SK-N-SH treated with all-trans-retinoic acid at 6 μM for 48 hours (cell line): ENCODE results near the gene SAPCD1.
"Not testable (repeated sequence)": the region's sequence is repeated elsewhere in the genome, so short reads cannot be mapped to it uniquely, and the experiment has no call there.

ENCODE experiments used
- ATAC-seq: fragments of 200-7000 bp; cut with Tn5 transposase; 3 replicates; pipeline ENCODE4 v1.9.1; 2020; ENCODE audit warnings: mild to moderate bottlenecking, moderate library complexity
- ARNTL ChIP-seq: fragments of 450-650 bp; formaldehyde crosslinking; IDR thresholded peaks from 2 replicates; pipeline ENCODE4 v1.5.0; 2020; ENCODE audit warnings: low read depth, mild to moderate bottlenecking, moderate library complexity, borderline replicate concordance
- BACH2 ChIP-seq: fragments of 250-450 bp; sonication (Bioruptor Pico); IDR thresholded peaks from 2 replicates; pipeline ENCODE4 v1.9.0; 2021; ENCODE audit warnings: mild to moderate bottlenecking, borderline replicate concordance
- CREB5 ChIP-seq: fragments of 250-450 bp; sonication (Bioruptor Pico); IDR thresholded peaks from 2 replicates; pipeline ENCODE4 v1.5.1; 2020; ENCODE audit warnings: low read depth, mild to moderate bottlenecking, moderate library complexity
- CSDC2 ChIP-seq: fragments of 250-450 bp; sonication (Bioruptor Pico); IDR thresholded peaks from 2 replicates; pipeline ENCODE4 v1.5.0; 2020; ENCODE audit warnings: mild to moderate bottlenecking, moderate library complexity
- ESRRG ChIP-seq: fragments of 250-450 bp; sonication (Bioruptor Pico); IDR thresholded peaks from 2 replicates; pipeline ENCODE4 v1.6.1; 2021; ENCODE audit warnings: mild to moderate bottlenecking
- GLIS3 ChIP-seq: fragments of 250-450 bp; sonication (Bioruptor Pico); IDR thresholded peaks from 2 replicates; pipeline ENCODE4 v1.5.0; 2020; ENCODE audit warnings: mild to moderate bottlenecking, moderate library complexity
- ISL1 ChIP-seq: fragments of 250-450 bp; sonication (Bioruptor Pico); IDR thresholded peaks from 2 replicates; pipeline ENCODE4 v2.1.2; 2022; ENCODE audit warnings: mild to moderate bottlenecking, moderate library complexity
- OSR1 ChIP-seq: fragments of 250-450 bp; sonication (Bioruptor Pico); IDR thresholded peaks from 2 replicates; pipeline ENCODE4 v1.8.0; 2022; ENCODE audit warnings: moderate library complexity, mild to moderate bottlenecking, inconsistent platforms
- POU6F1 ChIP-seq: fragments of 250-450 bp; sonication (Bioruptor Pico); IDR thresholded peaks from 2 replicates; pipeline ENCODE4 v1.8.0; 2021; ENCODE audit warnings: low read depth, mild to moderate bottlenecking, moderate library complexity, borderline replicate concordance
- PPARA ChIP-seq: fragments of 250-450 bp; sonication (Bioruptor Pico); IDR thresholded peaks from 2 replicates; pipeline ENCODE4 v1.5.0; 2020; ENCODE audit warnings: mild to moderate bottlenecking, borderline replicate concordance
- RARB ChIP-seq: fragments of 250-450 bp; sonication (Bioruptor Pico); IDR thresholded peaks from 2 replicates; pipeline ENCODE4 v1.8.0; 2021; ENCODE audit warnings: mild to moderate bottlenecking, moderate library complexity
- SNAI2 ChIP-seq: fragments of 250-450 bp; sonication (Bioruptor Pico); IDR thresholded peaks from 2 replicates; pipeline ENCODE4 v1.5.0; 2020; ENCODE audit warnings: mild to moderate bottlenecking, moderate library complexity
- TCF4 ChIP-seq: fragments of 250-450 bp; sonication (Bioruptor Pico); IDR thresholded peaks from 2 replicates; pipeline ENCODE4 v1.8.0; 2021; ENCODE audit warnings: mild to moderate bottlenecking, moderate library complexity, borderline replicate concordance
- TOX ChIP-seq: fragments of 250-450 bp; sonication (Bioruptor Pico); IDR thresholded peaks from 2 replicates; pipeline ENCODE4 v1.8.0; 2021; ENCODE audit warnings: mild to moderate bottlenecking, moderate library complexity, borderline replicate concordance
- ZC3H10 ChIP-seq: fragments of 250-450 bp; sonication (Bioruptor Pico); IDR thresholded peaks from 2 replicates; pipeline ENCODE4 v1.5.1; 2021; ENCODE audit warnings: mild to moderate bottlenecking, moderate library complexity
- ZFP30 ChIP-seq: fragments of 450-650 bp; formaldehyde crosslinking; IDR thresholded peaks from 2 replicates; pipeline ENCODE4 v1.5.0; 2022; ENCODE audit warnings: mild to moderate bottlenecking, moderate library complexity
- ZNF565 ChIP-seq: fragments of 450-650 bp; formaldehyde crosslinking; conservative IDR thresholded peaks from 2 replicates; pipeline ENCODE4 v1.5.0; 2020; ENCODE audit warnings: low read depth, mild to moderate bottlenecking, moderate library complexity
- ZNF8 ChIP-seq: fragments of 450-650 bp; formaldehyde crosslinking; IDR thresholded peaks from 2 replicates; pipeline ENCODE4 v1.5.0; 2020; ENCODE audit warnings: mild to moderate bottlenecking, moderate library complexity

The SAPCD1 gene

GRCh38 chr6:31799781-31800180 lies 37.3 kb downstream of the SAPCD1 start (continued):
- no peak for TF ChIP-seq CSDC2 (CRISPR knock-in tag)
- TF ChIP-seq GLIS3 (CRISPR knock-in tag) = no peak
- TF ChIP-seq PPARA (CRISPR knock-in tag) = no peak
- no peak for TF ChIP-seq OSR1 (CRISPR knock-in tag)
- no peak for TF ChIP-seq TOX (CRISPR knock-in tag)
- no peak for TF ChIP-seq TCF4 (CRISPR knock-in tag)
- TF ChIP-seq ARNTL (CRISPR knock-in tag) = no peak
- no peak for TF ChIP-seq ZC3H10 (CRISPR knock-in tag)
- TF ChIP-seq CREB5 = no peak
- TF ChIP-seq ESRRG = no peak
- no peak for TF ChIP-seq ZFP30
- TF ChIP-seq BACH2 (CRISPR knock-in tag) = no peak
- TF ChIP-seq ISL1 (CRISPR knock-in tag) = no peak

- ATAC-seq = not testable (repeated sequence)
Measured at GRCh38 chr6:31801031-31801927, 38.8 kb downstream of the SAPCD1 start.

GRCh38 chr6:31805939-31806469 lies 43.5 kb downstream of the SAPCD1 start:
- peak; percentile 46 for ATAC-seq
- TF ChIP-seq ISL1 (CRISPR knock-in tag) = no peak
- TF ChIP-seq CSDC2 (CRISPR knock-in tag) = no peak
- no peak for TF ChIP-seq ZC3H10 (CRISPR knock-in tag)
- no peak for TF ChIP-seq ZNF565 (CRISPR knock-in tag)
- no peak for TF ChIP-seq ZFP30

GRCh38 chr6:31806470-31807272 lies 44.2 kb downstream of the SAPCD1 start, which contains the start of gene LSM2:
Gene LSM2, minus strand, starts transcription at chr6:31806966. Its CDS starts 209 bp downstream, at chr6:31806757.
- ATAC-seq = peak; percentile 99
- TF ChIP-seq CSDC2 (CRISPR knock-in tag) (no peak), ZNF8 (CRISPR knock-in tag) (no peak), SNAI2 (CRISPR knock-in tag) (no peak), TCF4 (CRISPR knock-in tag) (no peak)

GRCh38 chr6:31808599-31808998 lies 46.1 kb downstream of the SAPCD1 start:
- ATAC-seq = not testable (repeated sequence)

- no peak for TF ChIP-seq TOX (CRISPR knock-in tag)
- ATAC-seq = no peak
Measured at GRCh38 chr6:31811645-31812044, 49.2 kb downstream of the SAPCD1 start.

- ATAC-seq = no peak
- TF ChIP-seq ZFP30 (no peak), POU6F1 (no peak), CSDC2 (CRISPR knock-in tag) (no peak), RARB (CRISPR knock-in tag) (no peak), GLIS3 (CRISPR knock-in tag) (no peak), ARNTL (CRISPR knock-in tag) (no peak), ZC3H10 (CRISPR knock-in tag) (no peak), ZNF8 (CRISPR knock-in tag) (no peak), ESRRG (no peak), ISL1 (CRISPR knock-in tag) (no peak)
Measured at GRCh38 chr6:31813465-31813849, 51.0 kb downstream of the SAPCD1 start.
